ENCODE data around the gene BTBD9. TPM values are rescaled to one million over a fixed set of nuclear protein-coding genes. Genes with fewer than 3 reads are reported as not detected.

Gene BTBD9
- total and polyA plus RNA-seq, 2 donors (not counting 3 experiments of a cell fraction or from before 2014, with no cell fraction given): 4.9 to 15.0 TPM

DNA sequence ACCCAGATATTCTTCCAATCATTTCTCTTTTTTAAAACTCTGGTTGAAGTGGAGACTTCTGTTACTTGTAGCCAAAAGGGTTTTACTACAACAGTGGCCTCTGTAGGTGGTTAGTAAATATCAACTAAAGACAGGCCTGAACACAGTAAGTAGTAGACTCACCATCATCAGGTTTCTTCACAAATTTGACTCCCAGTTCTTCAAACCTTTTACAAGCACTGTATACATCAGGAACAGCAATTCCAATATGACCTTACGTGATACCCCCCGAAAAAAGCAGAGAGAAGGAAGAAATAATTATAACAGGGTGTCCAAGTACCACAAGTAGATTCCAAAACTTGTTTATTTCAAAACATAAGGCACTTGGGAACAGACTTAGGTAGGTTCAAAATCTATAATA, 42.1 kb upstream of the BTBD9 start:
- dilution Hi-C loops (cut with MboI; ENCODE audit: extremely low pct_ligation_motif_present, low sequenced_read_pairs) (no loop called here), intact Hi-C loops (cut with micrococcal nuclease) (no loop called here)
- DNase-seq (ENCODE audit: low read depth, low spot score) (no peak), FAIRE-seq (no peak)
- no TSS peak for BruUV-seq (replicated peaks)
- Histone ChIP-seq H3K36me3 (ENCODE audit: control insufficient read depth in 2 of 2, extremely low read depth in 1 of 2, insufficient read depth in 2 of 2, low read length in 2 of 2) (peaks cover 4 to 17% of the 10 kb centered on the region in 2 experiments), H3K79me2 (ENCODE audit: control insufficient read depth, insufficient read depth, low read length) (peaks cover 15% of the 10 kb centered on the region), H3K4me2 (ENCODE audit: insufficient read depth, low read length) (no peak overlapping the region), H3K4me3 (replicated peaks in 1 of 3; ENCODE audit: insufficient read depth in 1 of 3, low read depth in 1 of 3, low read length in 3 of 3) (no peak overlapping the region), H3K27ac (ENCODE audit: insufficient read depth, low read depth, low read length) (no peak overlapping the region), H3K9me1 (replicated peaks; ENCODE audit: control insufficient read depth, extremely low read depth, insufficient read depth, low read length) (no peaks in the 10 kb centered on the region), H3K9ac (replicated peaks; ENCODE audit: extremely low read depth, insufficient read depth, low read length) (no peak overlapping the region), H3K9me3 (replicated peaks; ENCODE audit: control insufficient read depth, insufficient read depth, low read length) (no peaks in the 10 kb centered on the region), H4K20me1 (replicated peaks; ENCODE audit: control insufficient read depth, extremely low read depth, insufficient read depth, low read length) (no peaks in the 10 kb centered on the region), H2AFZ (ENCODE audit: low read depth, low read length) (no peak overlapping the region), H3K27me3 (ENCODE audit: control insufficient read depth in 2 of 2, insufficient read depth in 2 of 2, low read length in 2 of 2) (no peaks in the 10 kb centered on the region), H3K4me1 (ENCODE audit: control insufficient read depth, extremely low read depth, insufficient read depth, low read length) (no peaks in the 10 kb centered on the region)
- TF ChIP-seq MAX (IDR thresholded peaks at IDR 0.05; ENCODE audit: insufficient read depth, insufficient read length) (no peak), POLR2AphosphoS5 (IDR thresholded peaks at IDR 0.05; ENCODE audit: insufficient read depth, low read depth, low read length) (no peak), EZH2 (IDR thresholded peaks at IDR 0.05; ENCODE audit: borderline replicate concordance, low read depth, low read length, severe bottlenecking) (no peak), POLR2A (IDR thresholded peaks at IDR 0.05; ENCODE audit: low read depth, low read length) (no peak), FOS (IDR thresholded peaks at IDR 0.05; ENCODE audit: borderline replicate concordance, insufficient read depth, low read length) (no peak), JUN (IDR thresholded peaks at IDR 0.05; ENCODE audit: borderline replicate concordance, insufficient read depth, insufficient read length, low read depth) (no peak), MYC (IDR thresholded peaks at IDR 0.05; ENCODE audit: low read depth, low read length) (no peak), CTCF (IDR thresholded peaks at IDR 0.05; ENCODE audit: extremely low read depth in 1 of 2, insufficient read depth in 1 of 2, low read depth in 1 of 2, low read length in 2 of 2) (no peak), GATA2 (IDR thresholded peaks at IDR 0.05; ENCODE audit: insufficient read depth, insufficient read length, low read depth, low read length) (no peak)
- POLR2A ChIA-PET: no interaction called here
- CTCF ChIA-PET: interaction anchor here (1.3 kb wide), 1 partner anchor 106 kb away, joined by 3 read pairs; no protein-coding TSS in a partner anchor

Measured in endothelial cell of umbilical vein (primary cell).